Upper lobe of left lung (tissue), 4 donors: ENCODE results near the gene FGR.

Experiments used
- EP300 ChIP-seq, 4 donors: sonication (generic); formaldehyde crosslinking; IDR thresholded peaks; one replicate each; pipeline ENCODE4 v1.5.1; 2017; ENCODE audit warnings: antibody characterized with exemption in 4 of 4, control low read depth in 2 of 4
- POLR2A ChIP-seq, 4 donors: fragments of 450-650 bp; IDR thresholded peaks; one replicate each; pipeline ENCODE4 v1.5.1; 2016 to 2017; ENCODE audit warnings: antibody characterized with exemption in 4 of 4, mild to moderate bottlenecking in 2 of 4
- POLR2AphosphoS5 ChIP-seq, 2 donors: sonication (generic); formaldehyde crosslinking; IDR thresholded peaks; one replicate each; pipeline ENCODE4 v1.5.1; 2017; ENCODE audit warnings: antibody characterized with exemption in 2 of 2
- TF ChIP-seq, protein P1 (sequence below), 6 experiments: fragments of 450-650 bp in 4 of 6; fragments of 200-600 bp in 2 of 6; sonication (generic) in 2 of 6; IDR thresholded peaks; one replicate each; pipeline ENCODE4 v1.5.1; 2016 to 2019; ENCODE audit warnings: antibody characterized with exemption in 6 of 6

DNA sequence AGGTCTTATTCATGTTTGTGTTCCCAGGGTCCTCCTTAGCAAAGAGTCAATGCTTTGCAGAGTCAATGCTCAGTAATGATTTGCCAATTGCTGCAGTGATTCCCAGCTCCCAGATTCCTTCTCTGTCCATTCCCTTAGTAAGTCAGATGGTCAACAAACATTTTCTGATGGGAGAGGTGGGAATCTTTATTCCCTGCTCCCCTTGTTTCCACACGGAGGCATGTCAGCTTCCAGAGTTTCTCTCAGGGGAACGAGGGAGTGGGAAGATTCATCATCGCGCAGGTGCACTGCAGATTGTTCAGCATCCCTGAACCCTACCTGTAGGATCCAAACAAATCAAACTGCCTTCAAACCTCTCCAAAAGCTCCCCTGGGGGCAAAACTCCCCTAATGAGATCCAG is 23.5 kb downstream of the FGR start:
- TF ChIP-seq, protein P1, sequence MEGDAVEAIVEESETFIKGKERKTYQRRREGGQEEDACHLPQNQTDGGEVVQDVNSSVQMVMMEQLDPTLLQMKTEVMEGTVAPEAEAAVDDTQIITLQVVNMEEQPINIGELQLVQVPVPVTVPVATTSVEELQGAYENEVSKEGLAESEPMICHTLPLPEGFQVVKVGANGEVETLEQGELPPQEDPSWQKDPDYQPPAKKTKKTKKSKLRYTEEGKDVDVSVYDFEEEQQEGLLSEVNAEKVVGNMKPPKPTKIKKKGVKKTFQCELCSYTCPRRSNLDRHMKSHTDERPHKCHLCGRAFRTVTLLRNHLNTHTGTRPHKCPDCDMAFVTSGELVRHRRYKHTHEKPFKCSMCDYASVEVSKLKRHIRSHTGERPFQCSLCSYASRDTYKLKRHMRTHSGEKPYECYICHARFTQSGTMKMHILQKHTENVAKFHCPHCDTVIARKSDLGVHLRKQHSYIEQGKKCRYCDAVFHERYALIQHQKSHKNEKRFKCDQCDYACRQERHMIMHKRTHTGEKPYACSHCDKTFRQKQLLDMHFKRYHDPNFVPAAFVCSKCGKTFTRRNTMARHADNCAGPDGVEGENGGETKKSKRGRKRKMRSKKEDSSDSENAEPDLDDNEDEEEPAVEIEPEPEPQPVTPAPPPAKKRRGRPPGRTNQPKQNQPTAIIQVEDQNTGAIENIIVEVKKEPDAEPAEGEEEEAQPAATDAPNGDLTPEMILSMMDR (IDR thresholded peaks at IDR 0.05): no peak
- TF ChIP-seq POLR2AphosphoS5 (IDR thresholded peaks at IDR 0.05): no peak
- TF ChIP-seq POLR2A (IDR thresholded peaks at IDR 0.05): no peak
- no peak for TF ChIP-seq EP300 (IDR thresholded peaks at IDR 0.05)
